Caco-2 (cell line): ENCODE data around the gene ST3GAL3. TPM values are rescaled to one million over a fixed set of nuclear protein-coding genes. Genes with fewer than 3 reads are reported as not detected.

ENCODE experiments used
- BruUV-seq: library from RNA; stranded (reverse); fragments of 400-500 nt; replicated peaks from 2 replicates; lab custom pipeline; 2021; lab: Mats Ljungman, UMichigan
- CTCF ChIA-PET: fragments of 300-600 bp; sonication (Branson Sonifier 250); formaldehyde crosslinking; loops from one replicate; lab custom pipeline; 2022; ENCODE audit warnings: antibody characterized with exemption; lab: Charles Lee
- POLR2A ChIA-PET: fragments of 300-600 bp; sonication (Branson Sonifier 250); formaldehyde crosslinking; loops from one replicate; lab custom pipeline; 2022; ENCODE audit warnings: antibody characterized with exemption; lab: Charles Lee
- DNase-seq, 2 experiments: peaks; one replicate each; pipeline versions ENCODE4 v3.0.0 to v3.0.0-alpha.2; 2020 to 2022
- H3K27me3 ChIP-seq: replicated peaks from 2 replicates; pipeline ENCODE4 v1.6.0; 2011; ENCODE audit warnings: low read length; ENCODE audit not compliant: control insufficient read depth, insufficient read depth
- H3K36me3 ChIP-seq: 2 replicates; pipeline ENCODE4 v1.5.1; 2011; ENCODE audit warnings: low read length; ENCODE audit not compliant: control insufficient read depth, insufficient read depth
- H3K4me1 ChIP-seq: fragments of 250-450 bp; sonication (Bioruptor Pico); 2 replicates; pipeline ENCODE4 v1.5.1; 2020; ENCODE audit warnings: mild to moderate bottlenecking
- H3K4me3 ChIP-seq: 2 replicates; pipeline ENCODE4 v1.5.1; 2011; ENCODE audit warnings: low read depth, mild to moderate bottlenecking, control low read depth, low read length
- H3K9me3 ChIP-seq: fragments of 250-450 bp; sonication (Bioruptor Pico); 2 replicates; pipeline ENCODE4 v1.5.1; 2020; ENCODE audit warnings: mild to moderate bottlenecking, moderate library complexity
- H3K27ac Mint-ChIP-seq: one replicate; pipeline ENCODE4 v1.8.0; 2022; ENCODE audit warnings: mixed read lengths; ENCODE audit not compliant: unreplicated experiment
- H3K27me3 Mint-ChIP-seq: one replicate; pipeline ENCODE4 v1.8.0; 2022; ENCODE audit warnings: mixed read lengths; ENCODE audit not compliant: insufficient read depth, unreplicated experiment
- H3K36me3 Mint-ChIP-seq: one replicate; pipeline ENCODE4 v1.8.0; 2022; ENCODE audit warnings: mild to moderate bottlenecking, mixed read lengths; ENCODE audit not compliant: insufficient read depth, unreplicated experiment
- H3K4me1 Mint-ChIP-seq: one replicate; pipeline ENCODE4 v1.8.0; 2022; ENCODE audit warnings: low read depth, mixed read lengths; ENCODE audit not compliant: unreplicated experiment
- H3K4me3 Mint-ChIP-seq: one replicate; pipeline ENCODE4 v1.8.0; 2022; ENCODE audit warnings: mild to moderate bottlenecking, moderate library complexity, mixed read lengths; ENCODE audit not compliant: unreplicated experiment
- H3K9me3 Mint-ChIP-seq: one replicate; pipeline ENCODE4 v1.8.0; 2022; ENCODE audit warnings: mixed read lengths; ENCODE audit not compliant: unreplicated experiment
- CTCF ChIP-seq, 2 experiments: fragments of 200-600 bp in 1 of 2; IDR thresholded peaks; 1 replicate in 1 of 2; 2 replicates in 1 of 2; pipeline versions ENCODE4 v1.5.1 to v1.8.0; 2011 to 2022; ENCODE audit warnings: antibody characterized with exemption in 1 of 2, control low read depth in 1 of 2, inconsistent platforms in 1 of 2, low read depth in 1 of 2, low read length in 1 of 2, mild to moderate bottlenecking in 1 of 2, moderate library complexity in 1 of 2; ENCODE audit not compliant: insufficient read depth in 1 of 2, severe bottlenecking in 1 of 2, unreplicated experiment in 1 of 2
- intact Hi-C: fragments of 100-400 bp; cut with micrococcal nuclease; formaldehyde crosslinking; loops from one replicate; pipeline ENCODE4 v1.10.0; 2022; ENCODE audit not compliant: unreplicated experiment
- total RNA-seq: library from RNA; stranded (reverse); gene quantifications from 2 replicates; pipeline ENCODE4 v1.2.3, GENCODE V29; 2022

ST3GAL3 gene
- total RNA-seq, 1 experiment from 2014 or later: 5.6 TPM

GRCh38 chr1:43801203-43801602, 93.9 kb downstream of the ST3GAL3 start:
- CTCF ChIA-PET: no interaction called here
- BruUV-seq: no TSS peak

GRCh38 chr1:43802356-43802980, 95.1 kb downstream of the ST3GAL3 start:
- no peak overlapping the region for H3K27ac Mint-ChIP-seq
- H3K36me3 Mint-ChIP-seq: no peaks in the 10 kb centered on the region
- H3K4me3 ChIP-seq: no peak overlapping the region
- H3K36me3 ChIP-seq: no peaks in the 10 kb centered on the region
- H3K9me3 ChIP-seq: no peaks in the 10 kb centered on the region
- no peaks in the 10 kb centered on the region for H3K4me1 Mint-ChIP-seq
- BruUV-seq: no TSS peak
- H3K27me3 Mint-ChIP-seq: no peaks in the 10 kb centered on the region
- ChIA-PET POLR2A (no interaction called here), CTCF (no interaction called here)
- no peaks in the 10 kb centered on the region for H3K4me1 ChIP-seq
- peaks cover 3% of the 10 kb centered on the region for H3K9me3 Mint-ChIP-seq
- no peak overlapping the region for H3K4me3 Mint-ChIP-seq
- intact Hi-C loops: no loop called here
- TF ChIP-seq CTCF (IDR thresholded peaks at IDR 0.05; ENCODE audit: insufficient read depth in 1 of 2, low read depth in 1 of 2, low read length in 1 of 2, severe bottlenecking in 1 of 2, unreplicated experiment in 1 of 2): no peak
- DNase-seq: no peak
- H3K27me3 ChIP-seq: no peaks in the 10 kb centered on the region

More at GRCh38 chr1:43801203-43801602, 93.9 kb downstream of the ST3GAL3 start:
- no peaks in the 10 kb centered on the region for H3K27me3 ChIP-seq
- Mint-ChIP-seq H3K4me3 (no peak overlapping the region), H3K4me1 (no peaks in the 10 kb centered on the region), H3K9me3 (no peaks in the 10 kb centered on the region), H3K27me3 (no peaks in the 10 kb centered on the region), H3K36me3 (no peaks in the 10 kb centered on the region), H3K27ac (no peak overlapping the region)
- no peak overlapping the region for H3K4me3 ChIP-seq
- no peaks in the 10 kb centered on the region for H3K36me3 ChIP-seq
- no peaks in the 10 kb centered on the region for H3K4me1 ChIP-seq
- no peak for DNase-seq
- H3K9me3 ChIP-seq: no peaks in the 10 kb centered on the region
- no peak for TF ChIP-seq CTCF (IDR thresholded peaks at IDR 0.05; ENCODE audit: insufficient read depth in 1 of 2, low read depth in 1 of 2, low read length in 1 of 2, severe bottlenecking in 1 of 2, unreplicated experiment in 1 of 2)
- POLR2A ChIA-PET: no interaction called here
- intact Hi-C loops: no loop called here

GRCh38 chr1:43803105-43803504, 95.8 kb downstream of the ST3GAL3 start:
- H3K27ac Mint-ChIP-seq: no peak overlapping the region
- BruUV-seq: no TSS peak
- intact Hi-C loops: no loop called here
- peaks cover 2% of the 10 kb centered on the region for H3K36me3 Mint-ChIP-seq
- H3K36me3 ChIP-seq: no peaks in the 10 kb centered on the region
- ChIA-PET POLR2A (no interaction called here), CTCF (no interaction called here)
- H3K9me3 ChIP-seq: no peaks in the 10 kb centered on the region
- TF ChIP-seq CTCF (IDR thresholded peaks at IDR 0.05; ENCODE audit: insufficient read depth in 1 of 2, low read depth in 1 of 2, low read length in 1 of 2, severe bottlenecking in 1 of 2, unreplicated experiment in 1 of 2): no peak
- no peaks in the 10 kb centered on the region for H3K27me3 Mint-ChIP-seq
- peaks cover 10% of the 10 kb centered on the region for H3K9me3 Mint-ChIP-seq
- no peak overlapping the region for H3K4me3 ChIP-seq
- no peaks in the 10 kb centered on the region for H3K4me1 ChIP-seq
- H3K4me3 Mint-ChIP-seq: no peak overlapping the region
- H3K27me3 ChIP-seq: no peaks in the 10 kb centered on the region
- no peaks in the 10 kb centered on the region for H3K4me1 Mint-ChIP-seq
- no peak for DNase-seq
